Activated CD4-positive, alpha-beta T cell treated with anti-CD3 and anti-CD28 coated beads for 4 hours (primary cell): Measurements from ENCODE around the gene CDH4.

Experiments used
- DNase-seq, 2 donors: peaks; one replicate each; pipeline ENCODE4 v3.0.0-alpha.2; 2020

Gene CDH4

GRCh38 chr20:61544910-61545889, 293.1 kb downstream of the CDH4 start:
- DNase-seq: no peak

- DNase-seq: no peak
Observed at GRCh38 chr20:61546641-61547040, 294.6 kb downstream of the CDH4 start.

GRCh38 chr20:61548069-61548468, 296.0 kb downstream of the CDH4 start:
- DNase-seq: no peak

- no peak for DNase-seq
Observed at GRCh38 chr20:61549865-61550264, 297.8 kb downstream of the CDH4 start.

DNA sequence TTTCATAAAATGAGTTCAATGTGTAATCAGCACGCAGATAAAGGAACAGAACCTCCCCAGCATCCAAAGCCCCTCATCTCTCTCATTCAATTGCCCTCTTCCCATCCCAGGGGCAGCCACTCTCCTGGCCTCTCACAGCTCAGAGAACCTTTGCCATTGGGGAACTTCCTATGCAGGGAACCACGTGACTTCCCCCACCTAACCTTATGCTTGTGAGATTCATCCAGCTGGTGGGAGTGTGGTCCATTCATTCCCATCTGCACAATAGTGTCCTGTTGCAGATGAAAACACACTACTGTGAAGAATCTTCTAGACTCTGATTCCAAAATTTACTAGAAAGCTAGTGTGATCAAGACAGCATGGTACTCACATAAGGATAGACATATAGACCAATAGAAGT, 299.3 kb downstream of the CDH4 start:
- DNase-seq: no peak

DNA sequence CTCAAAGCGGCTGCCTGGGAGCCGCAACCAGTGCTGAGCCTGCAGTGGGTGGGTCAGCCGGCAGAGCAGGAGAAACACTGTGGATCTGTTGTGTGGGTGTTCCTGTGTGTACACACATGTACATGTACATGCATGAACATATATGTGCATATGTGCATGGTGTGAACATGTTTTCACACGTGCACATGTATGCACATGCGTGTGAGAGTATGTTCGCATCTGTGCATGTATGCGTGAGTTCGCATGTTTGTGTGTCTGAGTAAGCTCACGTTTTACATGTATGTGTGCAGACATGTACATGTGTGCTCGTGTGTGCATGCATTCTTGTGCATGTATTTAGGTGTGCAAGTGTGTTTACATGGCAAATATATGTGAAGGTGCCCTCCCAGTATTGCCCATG, 302.6 kb downstream of the CDH4 start:
- DNase-seq: no peak

- no peak for DNase-seq
Observed at GRCh38 chr20:61555566-61555965, 303.5 kb downstream of the CDH4 start.

- no peak for DNase-seq
Observed at GRCh38 chr20:61556111-61556510, 304.1 kb downstream of the CDH4 start.

DNA sequence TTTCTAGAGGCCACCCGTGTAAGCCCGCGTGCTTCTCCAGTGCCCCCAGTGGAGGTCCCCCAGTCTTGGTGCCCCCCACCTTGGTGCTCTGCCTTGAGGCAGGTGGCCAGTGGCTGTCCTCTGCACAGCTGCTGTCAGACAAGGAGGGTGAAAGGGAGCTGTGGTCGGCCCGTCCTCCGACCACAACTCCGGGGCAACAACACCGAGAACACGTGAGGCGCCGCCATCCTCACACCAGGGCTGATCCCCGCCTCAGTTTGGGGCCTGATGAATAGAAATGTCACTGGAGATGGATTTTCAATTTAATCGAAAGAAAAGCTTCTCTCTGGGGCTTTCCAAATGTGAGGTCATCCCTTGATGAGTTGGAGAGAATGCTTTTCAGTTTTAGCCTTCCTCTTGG, 304.6 kb downstream of the CDH4 start:
- DNase-seq: no peak

GRCh38 chr20:61557621-61558020, 305.6 kb downstream of the CDH4 start:
- DNase-seq: no peak

DNA sequence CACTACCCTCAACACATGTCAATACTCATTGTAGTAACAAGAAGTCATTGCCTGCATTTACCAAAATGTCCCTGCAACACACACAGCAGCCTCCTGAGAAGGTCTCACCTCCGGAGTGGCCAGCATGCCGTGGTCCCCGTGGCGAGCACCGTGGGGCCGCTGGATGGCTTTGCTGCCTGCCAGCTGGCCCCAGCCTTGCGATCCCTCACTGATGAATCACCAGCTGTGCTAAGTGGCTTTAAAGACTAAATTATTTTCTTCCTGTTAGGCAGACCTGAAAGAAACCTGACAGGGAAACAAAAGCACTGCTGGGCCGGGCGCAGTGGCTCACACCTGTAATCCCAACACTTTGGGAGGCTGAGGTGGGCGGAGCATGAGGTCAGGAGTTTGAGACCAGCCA, 306.7 kb downstream of the CDH4 start:
- no peak for DNase-seq

- DNase-seq: no peak
Observed at GRCh38 chr20:61559706-61560315, 307.8 kb downstream of the CDH4 start.

GRCh38 chr20:61560361-61560853, 308.3 kb downstream of the CDH4 start:
- no peak for DNase-seq

GRCh38 chr20:61561111-61561830, 309.2 kb downstream of the CDH4 start:
- no peak for DNase-seq

DNA sequence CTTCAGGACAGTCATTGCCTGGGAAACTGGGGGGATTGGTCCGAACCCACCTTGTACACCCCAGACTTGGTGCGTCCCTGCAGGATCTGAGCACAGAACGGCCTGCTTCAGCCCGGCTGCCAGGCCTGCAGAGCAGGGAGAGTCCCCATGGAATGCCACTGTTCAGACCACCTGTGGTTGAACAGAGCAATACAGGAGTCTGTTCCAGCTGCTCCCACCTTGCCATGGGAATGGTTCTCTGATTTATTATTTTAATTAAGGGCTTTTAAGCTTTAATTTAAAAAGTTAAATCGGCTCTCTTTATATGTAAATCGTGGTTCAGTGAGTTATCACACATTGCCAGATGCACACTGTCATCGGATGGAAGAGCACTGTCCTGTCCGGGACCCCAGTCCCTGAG, 310.4 kb downstream of the CDH4 start:
- DNase-seq: no peak

- DNase-seq: no peak
Observed at GRCh38 chr20:61562897-61563504, 310.9 kb downstream of the CDH4 start.

- no peak for DNase-seq
Observed at GRCh38 chr20:61564628-61565027, 312.6 kb downstream of the CDH4 start.

GRCh38 chr20:61565791-61566190, 313.7 kb downstream of the CDH4 start:
- DNase-seq: no peak

GRCh38 chr20:61566691-61567090, 314.6 kb downstream of the CDH4 start:
- no peak for DNase-seq

DNA sequence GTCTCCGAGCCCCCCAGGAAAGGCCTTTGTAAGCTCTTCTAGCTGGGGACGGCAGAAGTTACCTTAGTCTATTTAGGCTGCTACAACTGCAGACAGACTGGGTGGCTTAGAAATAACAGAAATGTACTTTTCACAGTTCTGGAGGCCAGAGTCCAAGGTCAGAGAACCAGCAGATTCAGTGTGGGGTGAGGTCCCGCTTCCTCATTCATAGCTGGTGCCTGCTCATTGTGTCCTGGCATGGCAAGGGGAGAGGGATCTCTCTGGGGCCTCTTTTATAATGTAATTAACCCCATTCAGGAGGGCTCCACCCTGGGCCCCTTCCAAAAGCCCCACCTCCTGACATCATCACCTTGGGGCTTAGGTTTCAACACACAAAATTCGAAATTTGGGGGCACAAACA, 315.1 kb downstream of the CDH4 start:
- DNase-seq: no peak

- DNase-seq: no peak
Observed at GRCh38 chr20:61569825-61570224, 317.8 kb downstream of the CDH4 start.

DNA sequence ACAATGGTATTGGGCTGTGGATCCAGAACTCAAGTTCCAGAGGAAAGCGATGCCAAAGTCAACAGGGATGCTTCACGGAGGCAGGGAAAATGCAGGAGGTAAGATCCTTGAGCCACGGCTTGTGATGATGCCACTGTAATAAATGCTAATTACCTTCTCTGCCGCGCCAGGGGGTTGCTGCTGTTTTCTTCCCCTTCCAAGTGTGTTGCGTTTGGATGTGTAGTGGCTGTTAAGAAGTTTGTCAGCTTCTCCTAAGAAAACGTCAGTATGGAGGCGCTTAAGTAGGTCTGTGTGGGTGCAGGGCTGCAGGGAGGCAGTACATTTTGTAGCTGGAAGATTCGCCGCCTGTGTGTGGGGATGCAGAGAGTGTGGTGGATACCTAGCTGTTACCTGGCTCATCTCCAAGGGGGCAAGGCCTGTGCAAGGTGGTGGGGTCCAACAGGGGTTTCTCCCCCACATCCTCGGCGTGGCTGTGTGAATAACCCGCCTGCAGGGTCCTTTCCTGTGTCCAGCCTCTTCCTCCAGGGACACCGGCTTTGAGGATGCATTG, 318.7 kb downstream of the CDH4 start:
- DNase-seq: no peak

DNA sequence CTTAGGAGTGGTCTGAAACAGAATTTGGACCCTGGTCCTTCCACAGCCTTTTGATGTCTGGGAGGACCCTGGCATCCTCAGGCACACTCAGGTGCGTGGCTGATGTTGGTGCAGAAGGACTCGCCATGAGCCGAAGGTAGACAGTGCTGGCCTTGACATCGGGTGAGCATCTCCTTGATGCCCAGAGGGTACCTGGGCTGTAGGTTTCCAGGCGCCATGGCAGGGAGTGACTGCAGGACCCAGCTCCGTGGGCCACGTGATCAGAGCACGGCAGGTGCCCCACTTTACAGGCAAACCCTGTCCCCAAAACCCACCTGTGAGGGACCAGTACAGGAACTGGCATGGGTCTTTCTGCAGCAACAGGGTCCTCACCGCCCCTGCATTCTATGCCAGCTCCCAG, 319.2 kb downstream of the CDH4 start:
- no peak for DNase-seq
